T-helper 2 cell treated with Interferon-gamma antibody and Interleukin-4, amounts not matched to agents 100 ng/mL and 5 ng/mL, for 36 hours (primary cell): ENCODE results near the gene MINDY4. TPM values are rescaled to one million over a fixed set of nuclear protein-coding genes. Genes with fewer than 3 reads are reported as not detected.

Experiments used
- intact Hi-C: fragments of 100-400 bp; cut with micrococcal nuclease; formaldehyde crosslinking; loops from one replicate; pipeline ENCODE4 v1.15.1; 2023
- total RNA-seq: library from RNA; stranded (reverse); gene quantifications from 2 replicates; pipeline ENCODE4 v1.2.3, GENCODE V29; 2022

Gene MINDY4
- total RNA-seq, 1 donor from 2014 or later = 1.2 TPM

DNA sequence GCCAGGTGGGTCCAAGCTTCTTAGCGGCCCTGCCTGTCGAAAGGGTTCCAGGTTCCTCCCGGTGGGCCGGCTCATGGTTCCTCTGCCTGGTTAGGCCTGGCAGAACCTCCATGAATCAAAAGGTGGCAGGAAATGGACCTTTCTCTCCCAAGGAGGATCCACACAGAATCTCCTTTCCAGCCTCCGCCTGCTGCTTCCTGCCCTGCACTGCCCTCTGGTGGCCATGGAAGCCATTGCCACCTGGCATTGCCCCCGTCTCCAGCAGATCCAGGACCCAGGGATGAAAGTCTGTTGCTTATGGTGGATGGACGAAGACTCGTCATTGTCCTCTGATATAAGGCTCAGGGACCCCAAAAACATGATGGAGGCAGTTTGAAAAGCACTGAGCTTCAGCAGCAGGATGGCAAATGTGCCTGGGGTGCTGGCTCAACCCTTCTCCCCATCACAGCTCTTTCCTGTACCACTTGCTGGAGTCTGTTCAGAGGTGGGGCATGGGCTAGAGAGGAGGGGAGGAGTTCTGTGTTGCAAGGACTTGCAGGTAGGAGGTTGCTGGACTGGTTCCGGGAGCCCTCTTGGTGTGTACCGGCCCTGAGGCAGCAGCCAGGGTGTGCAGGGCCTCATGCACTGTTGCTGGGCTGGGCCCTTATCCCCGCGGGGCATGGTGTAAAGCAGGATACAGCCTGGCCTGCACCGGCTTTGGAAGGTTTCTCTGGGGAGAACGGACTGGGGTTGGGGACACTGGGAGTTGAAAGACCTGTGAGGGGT, 30.6 kb upstream of the MINDY4 start:
- intact Hi-C loops = loop anchor here (1.0 to 10.0 kb wide), 4 partner anchors 38 to 230 kb away; partner anchors contain the start of genes CRHR2 and GARS1

DNA sequence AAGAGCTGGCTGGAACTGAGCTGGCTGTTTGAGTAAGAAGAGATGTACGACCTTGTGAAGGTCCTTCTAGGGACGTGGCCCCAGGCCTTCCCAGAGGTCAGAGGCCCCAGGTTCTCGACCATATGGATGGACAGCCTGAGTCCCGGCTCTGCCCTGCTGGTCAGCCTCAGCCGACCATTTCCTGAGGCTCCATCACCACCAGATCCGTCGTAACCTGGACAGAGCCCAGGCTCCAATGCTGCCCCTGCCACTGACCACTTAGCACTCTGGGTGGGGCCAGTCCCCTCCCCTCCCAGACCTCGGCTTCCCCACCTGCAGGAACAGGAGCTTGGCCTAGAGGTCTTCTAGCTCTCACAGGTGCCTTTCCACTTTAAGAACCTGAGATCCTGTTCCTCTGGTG, 29.9 kb upstream of the MINDY4 start:
- intact Hi-C loops = loop anchor here (10.0 kb wide), 1 partner anchor 56 kb away; the partner anchor contains the start of gene CRHR2

DNA sequence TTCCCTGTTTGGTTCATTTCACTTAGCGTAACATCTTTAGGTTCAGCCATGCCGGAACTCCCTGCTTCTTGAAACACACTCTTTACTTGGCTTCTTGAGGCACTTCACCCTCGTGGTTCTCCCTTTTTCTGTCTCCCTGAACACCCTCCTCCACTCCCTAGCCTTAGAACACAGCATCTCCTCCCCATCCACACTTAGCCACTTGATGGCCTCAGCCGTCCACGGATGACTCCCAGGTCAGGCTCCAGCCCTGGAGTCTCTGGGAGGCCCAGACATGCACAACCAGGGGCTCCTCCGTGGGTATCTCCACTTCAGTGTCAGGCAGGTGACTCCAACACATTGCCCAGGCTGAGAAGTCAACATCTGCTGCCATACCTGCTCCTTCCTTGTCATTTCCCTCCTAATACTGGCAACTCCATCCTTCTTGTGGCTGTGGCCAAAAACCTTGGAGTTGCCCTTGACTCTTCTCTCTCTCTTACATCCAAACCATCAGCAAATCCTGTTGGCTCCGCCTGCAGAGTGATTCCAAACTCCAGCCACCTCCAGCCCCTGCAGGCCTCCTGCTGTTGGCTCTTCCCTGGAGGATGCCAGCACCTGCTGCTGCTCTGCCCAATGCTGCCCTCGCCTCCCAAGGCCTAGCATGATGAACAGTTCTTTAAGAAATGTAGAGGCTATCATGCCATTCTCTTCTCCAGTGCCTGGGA, 27.7 kb upstream of the MINDY4 start:
- intact Hi-C loops = loop anchor here (10.0 kb wide), 1 partner anchor 59 kb away; the partner anchor contains the start of gene CRHR2

DNA sequence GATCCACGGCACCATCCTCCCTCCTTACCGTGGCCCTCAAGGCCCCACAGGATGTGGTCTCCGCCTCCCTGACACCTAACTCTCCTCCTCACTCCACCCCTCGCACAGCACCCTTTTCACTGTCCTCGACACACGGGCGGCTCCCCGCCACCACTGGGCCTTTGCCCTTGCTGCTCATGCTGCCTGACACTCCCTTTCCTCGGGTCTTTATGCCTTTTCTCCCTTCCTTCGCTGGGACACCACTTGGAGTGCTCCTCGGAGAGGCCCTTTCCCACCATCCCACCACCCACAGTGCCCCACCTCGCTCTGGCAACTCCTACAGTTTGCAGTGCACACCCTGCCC, 27.2 kb upstream of the MINDY4 start:
- intact Hi-C loops = loop anchor here (10.0 kb wide), 1 partner anchor 59 kb away; the partner anchor contains the start of gene CRHR2

DNA sequence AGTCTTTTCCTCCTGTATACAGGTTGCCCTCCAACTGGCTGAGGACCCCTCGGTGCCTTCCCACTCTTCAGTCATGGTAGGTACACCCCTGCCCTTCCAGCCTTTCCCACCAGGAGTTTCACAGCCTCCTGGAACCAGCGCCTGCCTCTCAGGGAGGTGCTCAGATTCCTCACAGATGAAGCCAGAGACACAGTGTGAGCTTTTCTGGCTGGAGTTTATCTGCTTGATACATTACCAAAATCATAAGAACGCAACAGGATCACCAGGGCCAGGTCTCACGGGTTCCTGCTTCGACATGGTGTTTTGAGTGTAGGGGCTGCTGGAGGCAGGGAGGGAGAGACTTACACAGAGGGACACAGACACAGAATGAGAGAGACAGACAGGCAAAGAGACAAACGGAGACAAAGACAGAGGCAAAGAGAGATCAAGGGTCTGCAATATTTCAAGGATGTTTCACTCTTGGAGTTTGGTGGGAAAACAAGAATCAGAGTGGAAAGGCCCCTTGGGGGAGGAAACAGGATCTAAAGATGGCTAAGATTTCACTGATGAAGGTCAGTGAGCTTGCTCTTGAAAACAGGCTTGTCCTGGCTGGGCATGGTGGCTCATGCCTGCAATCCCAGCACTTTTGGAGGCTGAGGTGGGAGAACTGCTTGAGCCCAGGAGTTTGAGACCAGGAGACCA, 25.8 kb upstream of the MINDY4 start:
- intact Hi-C loops = loop anchor here (10.0 kb wide), 1 partner anchor 61 kb away; the partner anchor contains the start of gene CRHR2

DNA sequence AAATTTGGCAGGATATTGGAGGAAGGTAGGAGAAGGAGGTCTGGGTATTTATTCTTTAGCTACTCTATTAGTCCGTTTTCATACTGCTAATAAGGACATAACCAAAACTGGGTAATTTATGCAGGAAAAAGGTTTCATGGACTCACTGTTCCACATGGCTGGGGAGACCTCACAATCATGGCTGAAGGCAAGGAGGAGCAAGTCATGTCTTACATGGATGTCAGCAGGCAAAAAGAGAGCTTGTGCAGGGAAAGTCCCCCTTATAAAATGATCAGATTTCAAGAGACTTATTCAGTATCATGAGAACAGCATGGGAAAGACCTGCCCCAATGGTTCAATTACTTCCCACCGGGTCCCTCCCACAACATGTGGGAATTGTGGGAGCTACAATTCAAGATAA, 21.2 kb upstream of the MINDY4 start:
- intact Hi-C loops = no loop called here

DNA sequence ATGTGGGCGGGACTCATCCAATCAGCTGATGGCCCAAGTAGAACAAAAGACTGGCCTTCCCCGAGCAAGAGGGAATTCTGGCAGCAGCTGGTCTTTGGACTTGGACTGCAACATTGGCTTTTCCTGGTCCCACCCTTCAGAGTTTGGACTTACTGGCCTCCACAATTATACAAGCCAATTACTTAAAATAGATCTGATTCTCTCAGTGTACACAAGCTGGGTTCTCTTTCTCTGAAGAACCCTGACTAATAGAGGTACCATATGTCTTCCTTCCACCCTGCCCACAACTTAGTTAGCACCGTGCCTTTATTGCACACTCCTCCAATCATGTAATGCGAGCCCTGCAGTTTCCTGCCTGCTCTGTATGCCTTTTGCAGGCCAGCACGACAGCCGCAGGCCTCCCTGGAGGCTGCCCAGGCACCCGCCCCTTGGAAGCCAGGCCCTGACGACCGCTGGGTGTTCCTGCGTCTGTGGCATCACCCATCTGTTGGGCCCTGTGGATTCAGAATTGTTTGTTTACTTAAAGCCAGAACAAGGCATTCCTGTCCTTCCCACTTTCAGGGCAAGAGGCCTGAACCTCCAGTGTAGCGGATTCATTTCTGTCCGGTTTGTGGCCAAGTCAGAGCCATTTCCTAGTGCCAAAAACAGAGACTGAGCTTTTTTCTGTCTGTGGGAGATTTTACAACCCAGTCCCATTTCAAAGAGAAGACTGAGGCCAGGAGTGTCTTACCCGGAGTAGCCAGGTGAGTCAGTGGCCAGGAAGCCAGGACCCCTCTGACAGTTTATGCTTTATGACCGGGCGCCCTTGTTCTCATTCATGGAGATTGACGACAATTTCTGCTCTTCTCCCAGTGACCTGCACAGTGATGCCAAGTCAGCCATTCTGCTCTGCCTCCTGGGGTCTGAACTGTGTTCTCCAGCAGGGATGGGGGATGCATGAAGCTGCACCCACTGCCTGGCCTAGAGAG, 20.2 kb upstream of the MINDY4 start:
- intact Hi-C loops = no loop called here

DNA sequence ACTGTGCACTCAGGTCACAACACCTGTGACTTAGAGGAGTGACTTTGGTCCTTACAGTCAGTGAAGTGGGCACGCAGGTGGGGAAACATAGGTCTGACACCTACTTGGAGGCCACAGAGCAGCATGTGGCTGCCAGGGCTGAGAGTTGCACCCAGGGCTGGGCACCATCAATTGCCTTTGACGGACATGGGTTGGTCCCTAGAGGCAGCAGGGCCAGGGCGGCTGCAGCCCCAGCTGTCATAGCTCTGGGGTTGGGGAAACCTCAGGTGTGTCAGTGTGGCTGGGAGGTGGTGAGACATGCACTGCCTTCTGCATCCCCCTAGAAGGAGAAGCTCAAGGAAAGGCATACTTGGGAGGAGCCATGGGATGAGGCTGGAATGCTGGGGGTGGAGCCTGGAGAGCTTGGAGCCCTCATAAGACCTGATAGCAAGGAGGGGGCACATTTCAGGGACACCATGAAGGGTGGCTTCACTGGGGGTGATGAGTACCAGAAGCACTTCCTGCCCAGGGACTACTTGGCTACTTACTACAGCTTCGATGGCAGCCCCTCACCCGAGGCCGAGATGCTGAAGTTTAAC, 19.4 kb upstream of the MINDY4 start, which contains the start of gene INMT:
INMT (plus strand) TSS at position 440 of the 578 bp plus-strand sequence; CDS start at position 456, 16 bp downstream.
- intact Hi-C loops = no loop called here

DNA sequence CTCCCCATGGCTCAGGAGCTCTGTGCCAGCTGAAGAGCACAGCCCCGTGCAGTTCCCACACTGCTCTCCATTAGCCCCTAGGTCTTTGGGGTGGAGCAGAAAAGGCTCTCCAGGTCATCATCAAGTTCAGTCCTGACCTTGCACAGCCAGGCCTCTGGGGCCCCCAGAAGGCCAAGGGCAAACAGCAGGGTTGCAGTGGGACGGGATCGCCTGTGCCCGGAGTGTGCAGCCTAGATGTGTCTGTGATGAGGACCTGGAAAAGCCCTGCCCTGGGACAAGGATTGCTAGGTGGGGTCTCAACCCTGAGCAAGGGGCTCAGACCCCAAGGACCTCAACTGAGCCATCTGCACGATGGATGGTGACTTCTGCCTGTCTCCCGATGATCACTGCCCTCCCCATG, 18.7 kb upstream of the MINDY4 start:
- intact Hi-C loops = no loop called here

DNA sequence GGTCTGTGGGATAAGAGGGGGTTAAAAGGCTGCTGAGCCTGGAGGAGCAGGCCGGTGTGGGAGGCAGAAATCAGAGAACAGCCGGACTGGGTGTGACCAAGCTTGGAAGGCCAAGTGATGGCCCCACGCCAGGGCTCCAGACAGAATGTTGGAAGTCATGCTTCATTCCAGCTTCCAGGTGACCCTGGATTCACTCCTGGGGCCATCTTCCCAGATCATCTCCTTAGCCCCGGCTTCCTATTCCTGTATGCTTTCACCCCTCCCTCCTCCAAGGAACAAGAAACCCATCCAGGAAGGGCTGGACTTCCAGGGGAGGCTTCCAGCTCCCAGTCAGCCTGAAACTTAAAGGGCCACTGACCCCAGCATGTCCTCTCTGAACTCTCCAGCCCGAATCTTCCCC, 18.2 kb upstream of the MINDY4 start:
- intact Hi-C loops = no loop called here

DNA sequence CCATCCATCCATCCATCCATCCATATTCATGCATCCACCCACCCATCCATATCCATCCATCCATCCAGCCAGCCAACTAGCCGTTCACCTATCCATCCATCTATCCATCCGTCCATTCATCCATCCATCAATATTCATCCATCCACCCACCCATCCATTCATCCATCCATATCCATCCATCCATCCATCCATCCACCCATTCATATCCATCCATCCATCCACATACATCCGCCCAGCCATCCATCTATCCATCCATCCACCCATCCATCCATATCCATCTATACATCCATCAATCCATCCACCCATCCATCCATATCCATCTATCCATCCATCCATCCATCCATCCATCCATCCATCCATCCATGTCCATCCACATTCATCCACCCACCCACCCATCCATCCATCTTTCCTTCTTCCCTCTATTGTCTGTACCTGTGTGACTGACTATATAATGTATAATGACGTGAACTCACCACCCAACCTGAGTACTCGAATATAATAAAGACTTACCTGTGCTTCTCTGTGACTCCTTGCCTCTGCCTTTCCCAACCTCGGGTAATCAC, 16.8 kb upstream of the MINDY4 start:
- intact Hi-C loops = no loop called here

DNA sequence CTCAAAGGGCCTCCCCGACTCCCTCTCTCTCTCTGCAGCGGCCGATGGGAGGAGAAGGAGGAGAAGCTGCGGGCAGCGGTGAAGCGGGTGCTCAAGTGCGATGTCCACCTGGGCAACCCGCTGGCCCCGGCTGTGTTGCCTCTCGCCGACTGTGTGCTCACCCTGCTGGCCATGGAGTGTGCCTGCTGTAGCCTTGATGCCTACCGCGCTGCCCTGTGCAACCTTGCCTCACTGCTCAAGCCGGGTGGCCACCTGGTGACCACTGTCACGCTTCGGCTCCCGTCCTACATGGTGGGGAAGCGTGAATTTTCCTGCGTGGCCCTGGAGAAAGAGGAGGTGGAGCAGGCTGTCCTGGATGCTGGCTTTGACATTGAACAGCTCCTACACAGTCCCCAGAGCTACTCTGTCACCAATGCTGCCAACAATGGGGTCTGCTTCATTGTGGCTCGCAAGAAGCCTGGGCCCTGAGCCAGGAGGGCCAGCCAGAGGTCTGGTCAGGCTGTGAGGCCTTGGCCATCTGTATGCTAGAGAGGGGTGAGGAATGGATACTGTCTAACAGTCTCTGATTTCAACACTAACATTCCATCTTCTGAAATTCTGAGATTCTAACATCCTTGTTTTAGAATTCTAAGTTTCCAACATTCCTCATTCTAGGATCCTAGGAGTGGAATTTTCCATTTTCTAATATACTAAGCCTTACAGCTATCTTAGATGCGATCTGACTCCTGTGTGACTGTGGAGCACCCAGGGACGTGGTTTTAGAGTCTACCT, 15.6 kb upstream of the MINDY4 start:
- intact Hi-C loops = no loop called here

DNA sequence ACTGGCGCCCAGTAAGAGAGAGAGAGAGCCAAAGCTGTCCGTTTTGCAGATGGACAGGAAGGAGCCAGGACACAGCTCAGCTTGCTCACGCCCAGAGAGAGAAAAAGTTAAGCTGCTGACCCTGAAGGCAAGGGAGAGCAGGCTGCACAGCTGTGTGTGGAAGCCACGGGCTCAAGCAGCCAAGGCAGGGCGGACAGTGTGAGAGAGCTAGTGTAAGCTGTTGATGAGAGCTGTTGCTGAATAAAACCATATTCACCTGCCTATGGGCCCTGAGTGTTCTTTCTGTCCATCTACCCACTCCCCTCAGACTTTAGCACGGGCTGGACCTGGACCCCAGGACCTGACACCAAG, 13.9 kb upstream of the MINDY4 start:
- intact Hi-C loops = no loop called here

DNA sequence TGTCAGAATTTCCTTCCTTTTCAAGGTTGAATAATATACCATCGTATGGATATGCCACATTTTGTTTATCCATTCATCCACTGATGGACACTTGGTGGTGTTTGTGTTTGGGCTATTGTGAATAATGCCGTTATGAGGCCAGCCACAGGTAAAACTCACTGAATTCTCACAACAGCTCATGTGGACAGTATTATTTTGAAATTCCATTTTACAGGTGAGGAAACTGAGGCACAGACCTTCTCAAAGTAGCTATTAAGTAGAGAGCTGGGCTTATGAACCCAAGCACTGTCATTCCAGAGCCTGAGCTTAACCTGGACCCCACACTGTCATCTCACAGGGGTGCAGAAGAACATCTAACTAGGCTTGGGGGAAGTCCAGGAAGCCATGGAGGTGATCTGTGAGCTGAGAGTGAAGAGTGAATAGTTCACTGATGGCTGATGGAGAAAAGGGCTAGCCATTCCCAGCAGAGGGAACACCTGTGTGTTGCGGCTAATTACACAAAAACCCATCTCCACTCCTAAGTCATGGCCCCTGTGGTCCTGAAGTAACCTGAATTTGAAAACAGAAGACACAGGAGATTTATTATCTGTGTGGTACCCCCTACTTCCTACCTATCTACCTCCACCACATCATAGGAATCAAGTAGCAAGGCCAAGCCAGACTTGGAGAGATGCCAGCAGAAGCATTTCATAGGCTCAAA, 10.6 kb upstream of the MINDY4 start:
- intact Hi-C loops = no loop called here

DNA sequence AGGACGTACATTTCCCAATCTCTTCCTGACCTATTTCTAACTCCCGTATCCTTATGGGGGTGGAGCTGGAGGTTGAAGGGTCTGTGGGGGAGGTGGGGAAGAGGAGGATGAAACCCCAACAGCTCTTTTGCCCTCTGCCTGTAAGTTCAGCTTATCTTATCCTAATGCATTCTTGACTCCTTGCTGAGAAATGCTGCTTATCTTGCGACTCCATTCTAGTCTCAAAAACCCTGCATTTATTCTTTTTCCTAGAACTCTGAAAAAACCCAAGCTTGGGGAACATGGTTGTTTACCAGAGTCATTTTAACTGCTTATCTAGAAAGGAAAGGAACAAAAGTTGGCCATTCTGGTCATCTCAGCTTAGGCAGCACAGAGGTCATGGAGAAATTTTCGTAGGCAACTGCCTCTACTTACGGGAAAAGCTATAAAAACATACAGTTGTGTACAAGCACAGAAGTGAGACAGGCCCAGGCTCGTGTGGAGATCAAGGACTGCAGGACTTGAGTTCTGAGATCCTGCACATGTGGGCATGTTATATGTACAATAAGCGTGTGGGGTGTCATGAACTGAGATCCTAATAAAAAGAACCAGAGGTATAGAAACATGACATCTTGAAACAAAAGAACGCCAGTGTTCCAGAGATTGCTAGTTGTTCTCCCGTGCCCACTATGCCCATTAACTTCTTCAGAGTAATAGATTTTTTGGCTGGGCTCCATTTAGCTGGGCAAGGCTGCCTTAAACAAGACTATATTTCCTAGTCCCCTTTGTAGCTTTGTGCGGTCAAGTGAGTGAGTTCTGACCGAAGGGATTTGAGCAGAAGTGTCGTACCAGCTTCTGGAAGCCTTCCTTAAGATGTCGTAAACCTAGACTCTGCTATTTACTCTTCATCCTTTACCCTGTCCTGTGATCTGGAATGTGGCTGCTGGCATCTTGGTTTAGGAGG, 9.7 kb upstream of the MINDY4 start:
- intact Hi-C loops = no loop called here

DNA sequence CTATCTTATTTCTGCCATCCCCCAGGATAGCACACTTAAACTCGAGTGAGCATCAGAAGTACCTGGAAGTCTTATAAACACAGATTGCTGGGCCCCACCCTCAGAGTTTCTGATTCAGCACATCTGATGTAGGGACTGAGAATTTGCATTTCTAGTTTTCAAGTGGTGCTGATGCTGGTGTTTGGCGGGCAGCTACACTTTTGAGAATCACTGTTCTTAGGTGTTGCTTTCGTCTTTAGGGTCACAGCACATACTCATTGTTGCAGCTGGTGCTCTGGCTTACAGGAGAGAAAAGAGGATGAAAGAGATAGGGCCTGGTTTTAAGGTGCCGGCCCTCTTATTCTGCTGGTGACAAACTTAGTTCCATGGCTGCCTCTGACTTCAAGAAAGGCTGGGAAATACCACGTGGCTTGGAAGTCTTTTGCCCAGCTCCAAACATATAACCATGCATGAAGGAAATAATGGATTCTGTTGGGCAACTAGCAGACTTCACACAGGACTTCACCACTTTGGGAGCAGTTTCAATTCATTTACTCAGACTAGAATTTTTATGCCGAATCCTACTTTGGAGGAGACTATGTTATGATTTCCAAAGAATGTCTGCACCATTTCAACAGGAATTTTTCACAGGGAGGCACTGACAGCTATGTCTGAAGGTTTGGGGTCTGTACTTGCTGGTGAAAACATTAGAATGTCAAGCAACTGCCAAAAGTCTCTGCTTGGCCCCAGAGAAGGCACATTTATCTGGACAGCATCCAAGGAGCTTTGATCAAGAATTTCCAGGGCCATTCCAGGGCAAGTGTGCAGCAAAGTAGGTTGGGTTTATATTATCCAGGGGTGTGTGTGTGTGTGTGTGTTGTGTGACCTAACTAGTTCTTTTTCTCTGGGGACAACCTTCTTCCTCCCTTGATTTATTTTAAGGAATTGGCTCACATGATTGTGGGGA, 6.9 kb upstream of the MINDY4 start:
- intact Hi-C loops = no loop called here

DNA sequence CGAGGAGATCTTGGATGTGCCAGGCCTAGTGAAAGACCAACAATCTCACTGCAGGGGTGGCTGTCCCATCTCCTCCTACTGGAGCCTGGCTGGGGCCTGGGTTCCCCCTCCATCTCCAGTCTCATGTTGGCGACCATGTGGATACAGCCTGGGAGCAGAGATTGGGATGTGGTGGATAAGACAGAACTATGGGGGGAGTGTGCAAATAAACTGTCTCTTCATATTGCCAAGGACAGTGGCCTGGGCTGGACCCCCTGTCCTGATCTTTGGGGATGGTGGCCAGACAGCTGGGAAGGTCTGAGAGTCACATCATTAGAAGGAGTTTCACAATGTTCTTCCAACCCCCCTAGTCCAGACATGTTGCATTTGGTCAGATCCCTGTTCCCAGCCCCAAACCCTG, 5.8 kb upstream of the MINDY4 start:
- intact Hi-C loops = no loop called here
